Thyroid gland (tissue), 4 donors: ENCODE measurements around the gene LRBA. TPM values are rescaled to one million over a fixed set of nuclear protein-coding genes. Genes with fewer than 3 reads are reported as not detected.

Experiments used
- DNase-seq, 2 donors: peaks; one replicate each; pipeline ENCODE4 v3.0.0-alpha.2; 2019
- H3K27ac ChIP-seq, 3 donors: fragments of 200-600 bp; sonication (generic); 1 replicate in 2 of 3; 2 replicates in 1 of 3; pipeline ENCODE4 v1.5.1; 2016 to 2019; ENCODE audit warnings: mild to moderate bottlenecking in 1 of 3, moderate library complexity in 1 of 3
- H3K27me3 ChIP-seq: fragments of 200-600 bp; sonication (generic); one replicate; pipeline ENCODE4 v1.5.1; 2019
- H3K36me3 ChIP-seq, 2 donors: fragments of 200-600 bp; sonication (generic); one replicate each; pipeline ENCODE4 v1.5.1; 2016 to 2019
- H3K4me1 ChIP-seq, 2 donors: fragments of 200-600 bp; sonication (generic); one replicate each; pipeline ENCODE4 v1.5.1; 2017 to 2019
- H3K4me3 ChIP-seq, 3 donors: fragments of 200-600 bp; sonication (generic); replicated peaks in 1 of 3; 1 replicate in 2 of 3; 2 replicates in 1 of 3; pipeline ENCODE4 v1.5.1; 2016; ENCODE audit warnings: mild to moderate bottlenecking in 1 of 3
- H3K9me3 ChIP-seq: fragments of 200-600 bp; sonication (generic); one replicate; pipeline ENCODE4 v1.5.1; 2017
- POLR2A ChIP-seq, 2 donors: fragments of 450-650 bp; IDR thresholded peaks; one replicate each; pipeline ENCODE4 v1.6.1; 2017; ENCODE audit warnings: antibody characterized with exemption in 2 of 2, mild to moderate bottlenecking in 2 of 2, moderate library complexity in 1 of 2
- WGBS, 2 donors: methylation state at CpG; one replicate each; pipeline ENCODE4 v1.1.5; 2017; 5-methylcytosine and 5-hydroxymethylcytosine counted together
- intact Hi-C: fragments of 100-400 bp; cut with DNase I; formaldehyde crosslinking; loops from one replicate; pipeline ENCODE4 v1.15.1; 2023
- total RNA-seq, 4 donors: library from RNA; depleted of rRNA; stranded (reverse); fragments of >200 nt; gene quantifications; one replicate each; pipeline ENCODE4 v1.2.3, GENCODE V29; 2016
- TF ChIP-seq, protein P1 (sequence below), 6 experiments: fragments of 200-600 bp in 3 of 6; fragments of 450-650 bp in 3 of 6; sonication (generic) in 3 of 6; IDR thresholded peaks; one replicate each; pipeline ENCODE4 v1.5.1; 2016 to 2019; ENCODE audit warnings: antibody characterized with exemption in 6 of 6, mild to moderate bottlenecking in 2 of 6, inconsistent platforms in 1 of 6, moderate library complexity in 1 of 6

Gene LRBA
- total RNA-seq, 4 donors from 2014 or later: 98.9 to 127 (median 113) TPM

DNA sequence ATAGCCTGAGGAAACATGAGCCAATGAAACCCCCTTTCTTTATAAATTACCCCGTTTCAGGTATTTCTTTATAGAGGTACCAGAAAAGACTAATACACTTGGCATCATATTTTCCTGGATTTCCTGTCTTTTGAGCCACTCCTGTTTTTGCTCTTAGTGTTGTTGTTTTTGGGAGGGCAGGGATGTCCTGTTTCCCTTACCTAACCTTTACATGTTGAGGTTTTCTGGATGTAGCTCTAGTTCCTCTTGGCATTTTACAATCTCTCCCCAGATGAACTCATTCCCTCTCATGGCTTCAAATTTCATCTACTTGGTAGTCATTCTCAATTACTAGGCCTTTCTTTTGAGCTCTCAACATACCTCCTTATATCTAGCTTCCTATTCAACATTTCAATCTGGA lies 537.2 kb downstream of the LRBA start:
- intact Hi-C loops: no loop called here
- DNase-seq: no peak
- Histone ChIP-seq H3K4me1 (no peaks in the 10 kb centered on the region), H3K36me3 (no peaks in the 10 kb centered on the region), H3K27me3 (no peaks in the 10 kb centered on the region), H3K4me3 (no peak overlapping the region), H3K27ac (no peak overlapping the region), H3K9me3 (no peaks in the 10 kb centered on the region)
- no peak for TF ChIP-seq POLR2A (IDR thresholded peaks at IDR 0.05)
- WGBS, 2 donors: 77 to 82% methylated on average over 1 of the region's 1 CpG

DNA sequence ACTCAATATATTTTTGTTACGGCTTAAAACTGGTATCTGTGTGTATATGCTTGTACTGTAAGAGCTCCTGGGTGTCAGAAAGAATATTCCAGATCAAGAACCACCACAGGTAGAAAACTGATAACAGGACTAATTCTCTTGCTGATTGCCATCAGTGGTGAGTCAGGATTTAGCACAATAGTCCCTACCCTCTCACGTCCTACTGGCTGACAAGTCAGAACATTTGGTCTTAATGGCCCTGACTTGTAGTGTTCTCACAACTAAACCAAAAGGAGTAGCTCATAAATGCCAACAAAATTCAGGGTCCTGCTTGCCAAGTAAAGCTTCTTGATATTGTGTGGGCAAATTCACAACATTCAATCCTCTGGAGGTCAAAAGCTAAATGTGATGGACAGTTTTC lies 538.3 kb downstream of the LRBA start:
- DNase-seq: no peak
- H3K27ac ChIP-seq: no peak overlapping the region
- no peaks in the 10 kb centered on the region for H3K4me1 ChIP-seq
- H3K36me3 ChIP-seq: no peaks in the 10 kb centered on the region
- H3K27me3 ChIP-seq: no peaks in the 10 kb centered on the region
- intact Hi-C loops: no loop called here
- TF ChIP-seq, protein P1, sequence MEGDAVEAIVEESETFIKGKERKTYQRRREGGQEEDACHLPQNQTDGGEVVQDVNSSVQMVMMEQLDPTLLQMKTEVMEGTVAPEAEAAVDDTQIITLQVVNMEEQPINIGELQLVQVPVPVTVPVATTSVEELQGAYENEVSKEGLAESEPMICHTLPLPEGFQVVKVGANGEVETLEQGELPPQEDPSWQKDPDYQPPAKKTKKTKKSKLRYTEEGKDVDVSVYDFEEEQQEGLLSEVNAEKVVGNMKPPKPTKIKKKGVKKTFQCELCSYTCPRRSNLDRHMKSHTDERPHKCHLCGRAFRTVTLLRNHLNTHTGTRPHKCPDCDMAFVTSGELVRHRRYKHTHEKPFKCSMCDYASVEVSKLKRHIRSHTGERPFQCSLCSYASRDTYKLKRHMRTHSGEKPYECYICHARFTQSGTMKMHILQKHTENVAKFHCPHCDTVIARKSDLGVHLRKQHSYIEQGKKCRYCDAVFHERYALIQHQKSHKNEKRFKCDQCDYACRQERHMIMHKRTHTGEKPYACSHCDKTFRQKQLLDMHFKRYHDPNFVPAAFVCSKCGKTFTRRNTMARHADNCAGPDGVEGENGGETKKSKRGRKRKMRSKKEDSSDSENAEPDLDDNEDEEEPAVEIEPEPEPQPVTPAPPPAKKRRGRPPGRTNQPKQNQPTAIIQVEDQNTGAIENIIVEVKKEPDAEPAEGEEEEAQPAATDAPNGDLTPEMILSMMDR (IDR thresholded peaks at IDR 0.05): no peak
- TF ChIP-seq POLR2A (IDR thresholded peaks at IDR 0.05): no peak
- 93 to 94% methylated on average over 2 of the region's 2 CpGs for WGBS, 2 donors
- H3K9me3 ChIP-seq: no peaks in the 10 kb centered on the region
- no peak overlapping the region for H3K4me3 ChIP-seq

DNA sequence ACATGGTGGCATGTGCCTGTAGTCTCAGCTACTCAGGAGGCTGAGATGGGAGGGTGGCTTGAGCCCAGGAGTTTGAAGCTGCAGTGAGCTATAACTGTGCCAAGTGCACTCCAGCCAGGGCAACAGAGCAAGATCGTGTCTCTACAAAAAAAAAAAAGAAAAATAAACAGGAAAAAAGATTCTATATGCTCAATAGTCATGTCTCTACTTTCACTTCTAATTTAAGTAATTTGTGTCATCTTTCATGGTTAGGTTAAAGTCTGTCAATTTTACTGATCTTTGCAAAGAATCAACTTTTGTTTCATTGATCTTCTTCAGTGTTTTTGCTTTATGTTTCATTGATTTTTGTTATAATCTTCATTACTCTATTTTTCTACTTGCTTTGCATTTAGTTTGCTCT lies 539.3 kb downstream of the LRBA start:
- Histone ChIP-seq H3K36me3 (no peaks in the 10 kb centered on the region), H3K4me3 (no peak overlapping the region), H3K4me1 (no peaks in the 10 kb centered on the region), H3K27me3 (no peaks in the 10 kb centered on the region), H3K27ac (no peak overlapping the region), H3K9me3 (no peaks in the 10 kb centered on the region)
- intact Hi-C loops: no loop called here
- no peak for DNase-seq
- whole genome bisulfite sequencing, 2 donors: 68 to 81% methylated on average over 1 of the region's 1 CpG
- TF ChIP-seq, protein P1 (IDR thresholded peaks at IDR 0.05): no peak
- no peak for TF ChIP-seq POLR2A (IDR thresholded peaks at IDR 0.05)

DNA sequence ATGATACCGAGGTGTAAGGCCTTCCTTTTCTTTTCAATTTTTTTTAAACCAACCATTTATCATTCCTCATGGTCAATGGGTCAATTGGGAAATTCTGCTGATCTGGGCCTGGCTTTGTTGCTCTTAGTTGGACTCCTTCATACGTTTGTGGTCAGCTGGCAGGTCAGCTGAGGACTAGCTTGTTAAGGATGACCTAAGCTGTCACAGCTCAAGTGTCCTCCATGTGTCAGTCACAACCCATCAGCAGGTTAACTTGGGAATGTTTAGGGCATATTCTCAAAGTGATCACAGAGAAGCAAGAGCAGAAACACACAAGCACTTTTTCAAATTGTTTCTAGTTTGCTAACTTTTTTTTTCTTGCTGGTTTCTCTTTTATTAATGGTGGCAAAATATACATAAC lies 550.6 kb downstream of the LRBA start:
- intact Hi-C loops: no loop called here
- DNase-seq: no peak
- Histone ChIP-seq H3K36me3 (peaks cover 0 to 5% of the 10 kb centered on the region in 2 donors), H3K4me1 (no peaks in the 10 kb centered on the region), H3K4me3 (no peak overlapping the region), H3K27ac (no peak overlapping the region), H3K9me3 (no peaks in the 10 kb centered on the region), H3K27me3 (no peaks in the 10 kb centered on the region)
- no peak for TF ChIP-seq POLR2A (IDR thresholded peaks at IDR 0.05)
- TF ChIP-seq, protein P1 (IDR thresholded peaks at IDR 0.05): no peak
- 72 to 80% methylated on average over 2 of the region's 2 CpGs for WGBS, 2 donors

DNA sequence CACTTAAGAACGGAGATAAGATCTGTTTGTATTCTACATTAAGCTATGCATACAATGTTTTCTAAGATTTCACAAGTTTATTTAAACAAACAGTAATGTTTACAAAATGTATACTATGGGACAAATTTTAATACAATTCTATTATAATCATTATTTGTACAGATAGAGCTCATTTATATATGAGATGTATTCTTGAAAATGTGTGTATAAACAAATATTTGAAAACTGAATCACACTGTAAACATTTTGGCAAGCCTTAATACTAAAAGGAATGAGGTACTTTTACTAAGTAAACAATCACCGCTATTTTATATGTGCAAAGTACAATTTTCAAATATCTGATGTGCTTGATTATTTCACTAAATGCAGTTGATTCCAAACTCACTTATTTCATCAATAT lies 552.3 kb downstream of the LRBA start:
- peaks cover 0 to 5% of the 10 kb centered on the region in 2 donors for H3K36me3 ChIP-seq
- no peak overlapping the region for H3K4me3 ChIP-seq
- no peaks in the 10 kb centered on the region for H3K4me1 ChIP-seq
- no peaks in the 10 kb centered on the region for H3K9me3 ChIP-seq
- intact Hi-C loops: no loop called here
- DNase-seq: no peak
- 92 to 96% methylated on average over 2 of the region's 2 CpGs for WGBS, 2 donors
- no peak for TF ChIP-seq POLR2A (IDR thresholded peaks at IDR 0.05)
- TF ChIP-seq, protein P1 (IDR thresholded peaks at IDR 0.05): no peak
- H3K27me3 ChIP-seq: no peaks in the 10 kb centered on the region
- no peak overlapping the region for H3K27ac ChIP-seq

DNA sequence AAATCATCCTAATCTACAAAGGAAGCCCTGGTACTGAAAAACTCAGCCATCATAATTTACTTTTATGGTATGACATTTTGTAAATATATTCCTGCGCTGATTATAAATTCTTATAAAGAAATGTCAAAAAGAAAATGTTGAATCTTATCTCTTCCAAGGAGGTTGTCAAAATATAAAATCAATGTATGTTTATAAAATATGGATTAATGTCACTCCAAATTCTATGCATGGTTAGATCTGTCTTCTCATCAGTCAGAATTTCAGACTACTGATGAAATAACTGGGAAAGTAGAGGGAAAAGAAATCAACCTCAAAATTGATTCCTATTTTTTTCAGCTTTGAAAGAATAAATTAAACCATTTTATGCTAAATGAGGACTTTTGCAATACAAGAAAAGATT lies 553.1 kb downstream of the LRBA start:
- 94 to 99% methylated on average over 1 of the region's 1 CpG for WGBS, 2 donors
- TF ChIP-seq, protein P1 (IDR thresholded peaks at IDR 0.05): no peak
- TF ChIP-seq POLR2A (IDR thresholded peaks at IDR 0.05): no peak
- no peak overlapping the region for H3K27ac ChIP-seq
- H3K4me1 ChIP-seq: no peaks in the 10 kb centered on the region
- H3K4me3 ChIP-seq: no peak overlapping the region
- H3K36me3 ChIP-seq: peaks cover 0 to 5% of the 10 kb centered on the region in 2 donors
- intact Hi-C loops: no loop called here
- no peaks in the 10 kb centered on the region for H3K27me3 ChIP-seq
- H3K9me3 ChIP-seq: no peaks in the 10 kb centered on the region
- DNase-seq: no peak
